DOHH2 (cell line): ENCODE measurements around the gene GPR26.

Source experiments
- CTCF ChIP-seq: fragments of 200-600 bp; sonication (generic); IDR thresholded peaks from one replicate; pipeline ENCODE4 v1.5.1; 2014; ENCODE audit warnings: antibody characterized with exemption, mild to moderate bottlenecking, low read depth, low read length; ENCODE audit not compliant: poor library complexity, severe bottlenecking
- EZH2phosphoT487 ChIP-seq: fragments of 200-600 bp; sonication (generic); IDR thresholded peaks from 2 replicates; pipeline ENCODE4 v1.6.1; 2017; ENCODE audit warnings: borderline replicate concordance, mild to moderate bottlenecking, antibody characterized with exemption, low read length, moderate library complexity, mixed read lengths

- TF ChIP-seq CTCF, result no peak
- TF ChIP-seq EZH2phosphoT487, result no peak
Observed at GRCh38 chr10:123640016-123640535, 26.1 kb upstream of the GPR26 start.
